BE2C (cell line): ENCODE data around the gene SPATA46.

Experiments
- DNase-seq: peaks from one replicate; pipeline ENCODE4 v3.0.0-alpha.2; 2020
- H3K27me3 ChIP-seq: fragments of 250-450 bp; sonication (Bioruptor Pico); 2 replicates; pipeline ENCODE4 v1.5.1; 2020; ENCODE audit warnings: mild to moderate bottlenecking
- H3K36me3 ChIP-seq: fragments of 250-450 bp; sonication (Bioruptor Pico); 2 replicates; pipeline ENCODE4 v1.5.1; 2020; ENCODE audit warnings: mild to moderate bottlenecking
- H3K4me1 ChIP-seq: fragments of 250-450 bp; sonication (Bioruptor Pico); 2 replicates; pipeline ENCODE4 v1.5.1; 2020
- H3K4me3 ChIP-seq: 2 replicates; pipeline ENCODE4 v1.5.1; 2011; ENCODE audit warnings: low read depth, low read length
- H3K9me3 ChIP-seq: fragments of 250-450 bp; sonication (Bioruptor Pico); 2 replicates; pipeline ENCODE4 v1.5.1; 2020
- TF ChIP-seq, protein P1 (sequence below): IDR thresholded peaks from 2 replicates; pipeline ENCODE4 v1.5.1; 2012; ENCODE audit warnings: mild to moderate bottlenecking, low read depth, low read length

SPATA46 gene

DNA sequence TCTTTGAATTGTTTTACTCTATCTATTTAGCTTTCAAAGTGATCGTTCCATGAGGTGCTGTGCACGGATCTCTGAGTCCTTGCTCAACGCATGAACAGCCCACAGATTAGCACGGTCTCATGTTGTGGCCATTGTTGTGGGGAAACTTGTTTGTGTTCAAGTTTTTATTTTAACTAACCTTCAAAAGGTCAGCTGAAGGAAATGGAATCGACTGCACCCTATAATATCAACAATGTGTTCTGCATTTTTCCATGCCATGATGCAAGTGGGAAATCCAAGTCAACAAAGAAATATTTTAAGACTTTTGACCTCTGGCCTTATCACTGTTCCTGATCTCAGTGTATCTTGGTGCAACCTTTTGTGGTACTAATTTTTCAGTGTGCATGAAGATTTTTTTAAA lies 29.1 kb upstream of the SPATA46 start:
- Histone ChIP-seq H3K4me1 (no peaks in the 10 kb centered on the region), H3K36me3 (no peaks in the 10 kb centered on the region), H3K4me3 (no peak overlapping the region), H3K27me3 (no peaks in the 10 kb centered on the region), H3K9me3 (peaks cover 3% of the 10 kb centered on the region; the same call in 1 of the 2 replicates)
- TF ChIP-seq, protein P1, sequence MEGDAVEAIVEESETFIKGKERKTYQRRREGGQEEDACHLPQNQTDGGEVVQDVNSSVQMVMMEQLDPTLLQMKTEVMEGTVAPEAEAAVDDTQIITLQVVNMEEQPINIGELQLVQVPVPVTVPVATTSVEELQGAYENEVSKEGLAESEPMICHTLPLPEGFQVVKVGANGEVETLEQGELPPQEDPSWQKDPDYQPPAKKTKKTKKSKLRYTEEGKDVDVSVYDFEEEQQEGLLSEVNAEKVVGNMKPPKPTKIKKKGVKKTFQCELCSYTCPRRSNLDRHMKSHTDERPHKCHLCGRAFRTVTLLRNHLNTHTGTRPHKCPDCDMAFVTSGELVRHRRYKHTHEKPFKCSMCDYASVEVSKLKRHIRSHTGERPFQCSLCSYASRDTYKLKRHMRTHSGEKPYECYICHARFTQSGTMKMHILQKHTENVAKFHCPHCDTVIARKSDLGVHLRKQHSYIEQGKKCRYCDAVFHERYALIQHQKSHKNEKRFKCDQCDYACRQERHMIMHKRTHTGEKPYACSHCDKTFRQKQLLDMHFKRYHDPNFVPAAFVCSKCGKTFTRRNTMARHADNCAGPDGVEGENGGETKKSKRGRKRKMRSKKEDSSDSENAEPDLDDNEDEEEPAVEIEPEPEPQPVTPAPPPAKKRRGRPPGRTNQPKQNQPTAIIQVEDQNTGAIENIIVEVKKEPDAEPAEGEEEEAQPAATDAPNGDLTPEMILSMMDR: no peak
- DNase-seq: no peak

DNA sequence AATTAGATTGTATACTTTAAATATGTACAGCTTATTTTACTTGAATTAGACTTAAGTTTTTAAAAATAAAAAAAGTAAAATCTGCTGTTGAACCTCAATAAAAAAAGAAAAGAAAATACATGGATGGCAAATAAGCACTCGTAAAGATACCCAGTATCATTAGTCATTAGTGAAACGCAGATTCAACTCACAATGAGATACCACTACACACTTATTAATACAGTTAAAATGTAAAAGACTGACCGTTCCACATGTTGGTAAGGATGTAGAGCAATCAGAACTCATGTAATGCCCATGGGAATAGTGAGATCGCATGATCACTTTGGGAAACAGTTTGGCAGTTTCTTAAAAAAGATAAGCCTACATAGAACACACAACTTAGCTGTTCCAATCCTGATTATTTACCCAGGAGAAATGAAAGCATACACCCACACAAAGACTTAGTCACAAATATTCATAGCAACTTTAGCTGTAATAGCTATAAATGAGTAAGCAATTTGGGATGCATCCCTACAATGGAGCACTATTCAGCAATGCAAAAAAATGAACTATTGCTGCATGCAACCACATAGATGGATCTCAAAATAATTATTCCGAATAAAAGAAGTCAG lies 28.0 kb upstream of the SPATA46 start:
- Histone ChIP-seq H3K9me3 (peaks cover 3% of the 10 kb centered on the region; the same call in 1 of the 2 replicates), H3K36me3 (no peaks in the 10 kb centered on the region), H3K4me1 (no peaks in the 10 kb centered on the region), H3K4me3 (no peak overlapping the region), H3K27me3 (no peaks in the 10 kb centered on the region)
- no peak for DNase-seq
- TF ChIP-seq, protein P1: no peak

DNA sequence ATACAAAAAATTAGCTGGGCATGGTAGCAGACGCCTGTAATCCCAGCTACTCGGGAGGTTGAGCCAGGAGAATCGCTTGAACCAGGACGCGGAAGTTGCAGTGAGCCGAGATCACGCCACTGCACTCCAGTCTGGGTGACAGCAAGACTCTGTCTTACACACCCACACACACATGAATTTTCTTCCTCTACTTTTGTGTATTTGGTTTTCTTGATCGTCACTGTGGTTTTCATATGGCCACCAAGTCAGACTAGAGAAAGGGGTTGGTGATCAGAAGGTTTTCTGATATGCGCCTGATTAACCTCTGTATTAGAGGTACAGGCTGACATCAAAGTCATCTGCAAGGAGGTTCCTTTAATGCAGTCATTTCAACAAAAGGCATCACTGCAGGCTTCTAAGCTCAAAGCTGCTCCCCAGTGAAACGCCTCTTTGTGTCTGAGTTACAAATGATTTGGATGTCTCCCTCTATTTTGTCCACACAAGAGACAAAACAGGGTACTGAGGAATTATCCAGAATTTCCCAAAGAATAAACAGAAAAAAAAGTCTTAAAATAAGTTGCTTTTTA lies 24.2 kb upstream of the SPATA46 start:
- no peaks in the 10 kb centered on the region for H3K36me3 ChIP-seq
- TF ChIP-seq, protein P1: no peak
- no peaks in the 10 kb centered on the region; the same call in 1 of the 2 replicates for H3K27me3 ChIP-seq
- no peak overlapping the region for H3K4me3 ChIP-seq
- DNase-seq: no peak
- H3K9me3 ChIP-seq: peaks cover 3% of the 10 kb centered on the region; the same call in 1 of the 2 replicates
- no peaks in the 10 kb centered on the region for H3K4me1 ChIP-seq

DNA sequence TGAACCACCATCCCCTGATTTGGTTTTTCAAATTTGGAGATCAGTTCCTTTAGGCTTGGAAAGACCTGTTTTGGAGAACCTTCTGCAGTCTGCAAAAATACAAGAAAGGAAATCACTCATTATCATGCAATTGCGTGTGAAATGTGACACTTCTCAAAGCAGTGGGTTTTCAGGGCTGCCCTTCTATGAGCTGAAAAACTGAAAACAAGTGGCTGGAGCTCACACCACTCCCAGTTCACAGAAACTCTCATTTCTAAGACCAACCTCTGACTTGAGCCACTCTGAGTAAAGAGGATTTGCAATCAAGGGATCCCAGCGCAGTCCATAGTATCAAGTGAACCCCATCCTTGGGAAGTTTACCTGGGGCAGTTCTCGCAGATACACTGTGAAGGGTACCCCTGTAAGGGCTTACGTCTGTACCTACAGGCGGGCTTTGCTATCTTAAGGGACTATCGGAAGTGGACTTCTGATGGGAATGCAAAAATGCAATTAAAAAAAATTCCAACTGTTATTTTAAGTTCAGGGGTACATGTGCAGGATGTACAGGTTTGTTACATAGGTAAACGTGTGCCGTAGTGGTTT lies 22.4 kb upstream of the SPATA46 start:
- TF ChIP-seq, protein P1: no peak
- Histone ChIP-seq H3K9me3 (peaks cover 3% of the 10 kb centered on the region; the same call in 1 of the 2 replicates), H3K4me1 (no peaks in the 10 kb centered on the region), H3K4me3 (no peak overlapping the region), H3K27me3 (no peaks in the 10 kb centered on the region; the same call in 1 of the 2 replicates), H3K36me3 (no peaks in the 10 kb centered on the region)
- no peak for DNase-seq

DNA sequence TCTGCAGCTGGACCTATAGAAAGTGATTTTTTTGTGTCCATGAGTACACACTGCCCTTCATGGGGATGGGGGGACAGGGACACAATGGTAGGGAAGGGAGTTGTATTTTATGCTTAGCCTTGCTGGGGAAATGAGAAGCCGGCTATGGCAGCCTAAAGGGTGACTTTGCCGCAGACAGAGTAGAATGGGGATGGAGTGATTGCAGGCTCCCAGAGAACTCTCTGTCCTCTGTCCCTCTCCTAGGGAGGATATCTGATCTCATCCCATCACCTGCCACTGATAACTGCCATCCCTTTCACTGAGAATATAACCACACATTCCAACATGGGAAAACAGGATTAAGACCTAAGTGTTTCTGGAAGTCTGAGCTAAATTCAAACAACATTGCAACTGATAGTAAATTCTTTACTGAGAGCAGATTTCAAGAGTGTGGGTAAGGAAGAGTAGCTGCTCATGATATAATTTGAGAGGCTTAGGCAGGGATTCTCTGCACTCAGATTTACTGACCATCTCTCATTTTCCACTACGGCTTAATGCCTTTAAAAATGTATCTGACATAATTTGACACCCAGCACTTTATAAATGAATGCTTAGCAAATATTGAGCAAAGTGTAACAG lies 21.4 kb upstream of the SPATA46 start:
- no peaks in the 10 kb centered on the region for H3K36me3 ChIP-seq
- H3K9me3 ChIP-seq: no peaks in the 10 kb centered on the region
- TF ChIP-seq, protein P1: no peak
- H3K4me3 ChIP-seq: no peak overlapping the region
- H3K27me3 ChIP-seq: no peaks in the 10 kb centered on the region; the same call in 1 of the 2 replicates
- H3K4me1 ChIP-seq: no peaks in the 10 kb centered on the region
- no peak for DNase-seq
